GM12873 (cell line): ENCODE results near the gene LRIT1.

Experiments used
- TF ChIP-seq, protein P1 (sequence below): IDR thresholded peaks from 2 replicates; pipeline ENCODE4 v1.5.1; 2012; ENCODE audit warnings: low read depth, mild to moderate bottlenecking, moderate library complexity, low read length, control low read depth; ENCODE audit not compliant: insufficient read depth; ENCODE audit errors: missing control alignments

The LRIT1 gene

DNA sequence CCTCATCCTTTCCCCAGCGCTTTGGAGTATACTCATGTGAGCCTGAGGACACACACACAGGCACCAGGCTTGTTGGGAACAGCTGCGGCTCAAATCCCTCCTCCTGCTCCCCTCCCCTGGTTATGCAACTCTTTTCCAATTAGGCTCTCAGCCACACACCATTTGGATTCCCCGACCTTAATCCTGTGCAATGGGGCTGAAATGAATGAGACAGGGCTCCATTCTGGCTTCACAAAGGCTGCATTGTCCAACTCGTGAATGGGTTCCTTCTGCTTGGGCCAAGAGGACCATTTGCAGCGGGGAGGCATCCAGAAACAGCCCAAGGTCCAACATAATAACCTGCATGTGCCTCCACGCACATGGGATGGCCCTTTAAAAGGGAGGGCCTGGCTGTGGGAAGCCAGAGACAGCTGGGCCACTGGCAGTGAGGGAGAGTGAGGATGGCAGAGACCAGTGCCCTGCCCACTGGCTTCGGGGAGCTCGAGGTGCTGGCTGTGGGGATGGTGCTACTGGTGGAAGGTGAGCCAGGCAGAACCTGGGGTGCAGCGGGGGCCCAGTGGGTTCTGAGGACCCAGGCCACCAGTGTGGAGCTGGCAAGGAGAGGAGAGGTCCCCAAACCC, 3.4 kb upstream of the LRIT1 start, which contains the start of gene RGR:
RGR (plus strand) TSS at position 403 of the 620 bp plus-strand sequence; CDS start at position 441, 38 bp downstream.
- TF ChIP-seq, protein P1, sequence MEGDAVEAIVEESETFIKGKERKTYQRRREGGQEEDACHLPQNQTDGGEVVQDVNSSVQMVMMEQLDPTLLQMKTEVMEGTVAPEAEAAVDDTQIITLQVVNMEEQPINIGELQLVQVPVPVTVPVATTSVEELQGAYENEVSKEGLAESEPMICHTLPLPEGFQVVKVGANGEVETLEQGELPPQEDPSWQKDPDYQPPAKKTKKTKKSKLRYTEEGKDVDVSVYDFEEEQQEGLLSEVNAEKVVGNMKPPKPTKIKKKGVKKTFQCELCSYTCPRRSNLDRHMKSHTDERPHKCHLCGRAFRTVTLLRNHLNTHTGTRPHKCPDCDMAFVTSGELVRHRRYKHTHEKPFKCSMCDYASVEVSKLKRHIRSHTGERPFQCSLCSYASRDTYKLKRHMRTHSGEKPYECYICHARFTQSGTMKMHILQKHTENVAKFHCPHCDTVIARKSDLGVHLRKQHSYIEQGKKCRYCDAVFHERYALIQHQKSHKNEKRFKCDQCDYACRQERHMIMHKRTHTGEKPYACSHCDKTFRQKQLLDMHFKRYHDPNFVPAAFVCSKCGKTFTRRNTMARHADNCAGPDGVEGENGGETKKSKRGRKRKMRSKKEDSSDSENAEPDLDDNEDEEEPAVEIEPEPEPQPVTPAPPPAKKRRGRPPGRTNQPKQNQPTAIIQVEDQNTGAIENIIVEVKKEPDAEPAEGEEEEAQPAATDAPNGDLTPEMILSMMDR = no peak

DNA sequence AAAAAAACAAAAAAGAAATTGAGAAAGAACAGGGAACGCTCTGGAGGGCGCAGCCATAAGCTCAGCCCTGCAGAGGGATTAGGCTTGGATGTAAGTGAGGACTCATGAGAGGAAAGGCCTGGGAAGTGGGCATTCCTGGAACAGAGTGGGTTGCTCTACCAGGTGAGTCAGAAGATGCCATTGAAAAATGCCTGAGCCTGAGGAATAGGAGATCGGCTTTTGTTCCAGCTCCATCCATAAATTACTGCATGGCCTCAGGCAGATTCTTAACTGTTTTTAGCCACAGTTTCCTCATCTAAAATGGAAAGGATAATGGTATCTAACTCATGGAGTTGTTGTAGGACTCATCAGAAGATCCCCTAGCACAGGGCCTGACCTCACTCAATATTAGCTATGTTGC, 2.4 kb upstream of the LRIT1 start:
- TF ChIP-seq, protein P1 = no peak

GRCh38 chr10:84238909-84239308, 2.4 kb downstream of the LRIT1 start:
- TF ChIP-seq, protein P1 = no peak

DNA sequence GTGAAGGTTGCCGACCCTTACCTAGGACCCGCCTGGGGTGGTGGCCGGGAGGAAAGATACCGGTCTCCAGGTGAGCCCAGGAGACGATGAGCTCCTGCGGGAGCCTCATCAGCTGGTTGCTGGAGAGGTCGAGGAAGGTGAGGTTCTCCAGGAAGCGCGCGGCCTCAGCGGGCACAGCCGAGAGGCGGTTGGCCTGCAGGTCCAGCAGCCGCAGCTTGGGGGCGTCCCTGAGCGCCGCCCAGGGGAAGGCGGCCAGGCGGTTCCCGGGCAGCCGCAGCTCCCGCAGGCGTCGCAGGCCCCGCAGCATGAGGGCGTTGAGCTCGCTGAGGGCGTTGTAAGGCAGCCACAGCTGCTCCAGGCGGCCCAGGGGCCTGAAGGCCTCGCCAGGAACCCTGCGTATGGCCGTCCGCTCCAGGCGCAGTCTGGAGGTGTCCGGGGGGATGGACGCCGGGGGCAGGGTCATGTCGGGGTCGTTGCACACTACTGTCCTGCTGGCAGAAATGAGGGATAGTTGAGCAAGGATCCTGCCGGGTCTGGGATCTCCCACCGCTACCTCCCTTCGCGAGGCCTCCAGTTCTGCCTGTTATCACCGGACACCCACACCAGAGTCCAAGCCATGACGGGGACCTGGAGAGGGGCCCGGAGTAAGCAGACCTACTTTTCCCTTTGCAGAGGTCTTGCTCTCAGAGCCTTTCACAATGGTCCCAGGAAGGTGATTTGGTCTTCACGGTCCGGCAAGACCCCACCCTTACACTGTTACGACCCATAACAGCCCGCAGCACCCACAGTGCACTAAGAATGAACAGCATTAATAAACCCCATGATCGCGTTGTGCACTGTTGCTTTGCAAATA, 3.9 kb downstream of the LRIT1 start:
- TF ChIP-seq, protein P1 = peak; percentile 15

DNA sequence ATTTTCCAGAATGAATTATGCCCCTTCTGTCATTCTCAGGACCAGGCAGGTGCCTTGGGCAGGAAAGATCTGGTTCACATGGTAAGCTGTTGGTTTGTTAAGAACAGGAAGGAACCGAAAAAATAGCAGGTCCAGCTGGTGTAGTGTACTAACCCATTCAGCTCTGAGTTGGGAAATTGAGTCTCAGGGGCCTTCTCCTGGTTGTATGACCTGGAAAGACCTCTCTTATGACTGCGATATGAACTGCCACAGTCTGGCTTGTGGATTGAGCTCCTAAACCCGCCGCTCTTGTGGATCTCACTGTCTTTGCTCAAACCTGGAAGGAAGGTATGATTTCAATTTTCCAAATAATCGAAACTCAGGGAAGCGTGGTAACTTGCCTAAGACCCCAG, 4.5 kb downstream of the LRIT1 start:
- TF ChIP-seq, protein P1 = no peak

GRCh38 chr10:84235096-84235495, 6.2 kb downstream of the LRIT1 start:
- TF ChIP-seq, protein P1 = no peak

GRCh38 chr10:84234479-84234878, 6.9 kb downstream of the LRIT1 start:
- TF ChIP-seq, protein P1 = no peak
